GM12878 (cell line): Measurements from ENCODE around the gene EFCAB7. TPM values are rescaled to one million over a fixed set of nuclear protein-coding genes. Genes with fewer than 3 reads are reported as not detected.

ENCODE experiments used
- EP300 ChIP-seq, 2 experiments: fragments of 150-350 bp in 1 of 2; IDR thresholded peaks; 2 replicates each; pipeline ENCODE4 v1.6.1; 2011 to 2012; ENCODE audit warnings: low read depth in 2 of 2, low read length in 2 of 2, borderline replicate concordance in 1 of 2, improper control_type of control experiment in 1 of 2, inconsistent platforms in 1 of 2; ENCODE audit not compliant: control insufficient read depth in 1 of 2
- ETV6 ChIP-seq, 2 experiments: fragments of 450-650 bp in 1 of 2; IDR thresholded peaks in 1 of 2; conservative IDR thresholded peaks in 1 of 2; 2 replicates each; pipeline ENCODE4 v1.6.1; 2014; ENCODE audit warnings: antibody characterized with exemption in 1 of 2, borderline replicate concordance in 1 of 2, low read depth in 1 of 2, mild to moderate bottlenecking in 1 of 2, moderate library complexity in 1 of 2
- FOXM1 ChIP-seq: IDR thresholded peaks from 2 replicates; pipeline ENCODE4 v1.6.1; 2012; ENCODE audit warnings: low read depth, mild to moderate bottlenecking, inconsistent platforms, low read length, moderate library complexity
- GABPA ChIP-seq: IDR thresholded peaks from 2 replicates; pipeline ENCODE4 v1.6.1; 2014; ENCODE audit warnings: antibody characterized with exemption, low read depth, mild to moderate bottlenecking, inconsistent platforms
- IKZF1 ChIP-seq: fragments of 450-650 bp; conservative IDR thresholded peaks from 2 replicates; pipeline ENCODE4 v1.6.1; 2017; ENCODE audit warnings: antibody characterized with exemption, mild to moderate bottlenecking
- JUNB ChIP-seq: IDR thresholded peaks from 2 replicates; pipeline ENCODE4 v1.6.1; 2016; ENCODE audit warnings: antibody characterized with exemption, mild to moderate bottlenecking
- MEF2B ChIP-seq: fragments of 450-650 bp; IDR thresholded peaks from 2 replicates; pipeline ENCODE4 v1.6.1; 2018; ENCODE audit warnings: mild to moderate bottlenecking, moderate library complexity; ENCODE audit not compliant: partially characterized antibody, poor library complexity, severe bottlenecking
- NRF1 ChIP-seq: conservative IDR thresholded peaks from 2 replicates; pipeline ENCODE4 v1.6.1; 2011; ENCODE audit warnings: mild to moderate bottlenecking, low read depth, low read length, improper control_type of control experiment
- SREBF1 ChIP-seq: IDR thresholded peaks from 2 replicates; pipeline ENCODE4 v1.6.1; 2012; ENCODE audit warnings: mild to moderate bottlenecking, low read length
- TCF12 ChIP-seq: IDR thresholded peaks from 2 replicates; pipeline ENCODE4 v1.6.1; 2011; ENCODE audit warnings: low read depth, mild to moderate bottlenecking, low read length
- polyA plus RNA-seq, 11 experiments: library from polyadenylated mRNA; depleted of rRNA in 4 of 11; unstranded in 6 of 11; stranded (reverse) in 5 of 11; fragments of >200 nt; fragmentation: Nextera tagmentation in 4 of 11; fragmentation: Illumina TruSeq in 1 of 11; extraction: Ambion mirVana in 4 of 11; extraction: Trizol in 1 of 11; gene quantifications; 1 replicate in 1 of 11; 2 replicates in 10 of 11; pipeline versions ENCODE4 v1.2.1 to v1.2.3, GENCODE V29; 2011 to 2016; ENCODE audit warnings: inconsistent platforms in 2 of 11, missing spikeins in 2 of 11, low read depth in 1 of 11
- total RNA-seq, 4 experiments: library from RNA; depleted of rRNA in 3 of 4; stranded (reverse); fragments of >200 nt in 3 of 4; fragmentation: Illumina TruSeq in 1 of 4; extraction: Trizol in 1 of 4; gene quantifications; 2 replicates each; pipeline versions ENCODE4 v1.2.1 to v1.2.3, GENCODE V29; 2013 to 2021
- TF ChIP-seq, protein P1 (sequence below): IDR thresholded peaks from 2 replicates; pipeline ENCODE4 v1.6.1; 2012; ENCODE audit warnings: improper control_type of control experiment, low read depth, low read length; ENCODE audit not compliant: insufficient replicate concordance
- TF ChIP-seq, protein P2 (sequence below): fragments of 450-650 bp; IDR thresholded peaks from 2 replicates; pipeline ENCODE4 v1.6.1; 2017; ENCODE audit warnings: antibody characterized with exemption, mild to moderate bottlenecking, moderate library complexity
- TF ChIP-seq, protein P3 (sequence below): fragments of 450-650 bp; IDR thresholded peaks from 2 replicates; pipeline ENCODE4 v1.6.1; 2017; ENCODE audit warnings: mild to moderate bottlenecking, moderate library complexity
- TF ChIP-seq, protein P4 (sequence below): fragments of 450-650 bp; IDR thresholded peaks from 2 replicates; pipeline ENCODE4 v1.6.1; 2016; ENCODE audit warnings: mild to moderate bottlenecking

The EFCAB7 gene
- total and polyA plus RNA-seq, 10 of the 15 experiments (the other 5 are each of a cell fraction or from before 2014, with no cell fraction given) = 4.4 to 9.8 (median 5.7) TPM

DNA sequence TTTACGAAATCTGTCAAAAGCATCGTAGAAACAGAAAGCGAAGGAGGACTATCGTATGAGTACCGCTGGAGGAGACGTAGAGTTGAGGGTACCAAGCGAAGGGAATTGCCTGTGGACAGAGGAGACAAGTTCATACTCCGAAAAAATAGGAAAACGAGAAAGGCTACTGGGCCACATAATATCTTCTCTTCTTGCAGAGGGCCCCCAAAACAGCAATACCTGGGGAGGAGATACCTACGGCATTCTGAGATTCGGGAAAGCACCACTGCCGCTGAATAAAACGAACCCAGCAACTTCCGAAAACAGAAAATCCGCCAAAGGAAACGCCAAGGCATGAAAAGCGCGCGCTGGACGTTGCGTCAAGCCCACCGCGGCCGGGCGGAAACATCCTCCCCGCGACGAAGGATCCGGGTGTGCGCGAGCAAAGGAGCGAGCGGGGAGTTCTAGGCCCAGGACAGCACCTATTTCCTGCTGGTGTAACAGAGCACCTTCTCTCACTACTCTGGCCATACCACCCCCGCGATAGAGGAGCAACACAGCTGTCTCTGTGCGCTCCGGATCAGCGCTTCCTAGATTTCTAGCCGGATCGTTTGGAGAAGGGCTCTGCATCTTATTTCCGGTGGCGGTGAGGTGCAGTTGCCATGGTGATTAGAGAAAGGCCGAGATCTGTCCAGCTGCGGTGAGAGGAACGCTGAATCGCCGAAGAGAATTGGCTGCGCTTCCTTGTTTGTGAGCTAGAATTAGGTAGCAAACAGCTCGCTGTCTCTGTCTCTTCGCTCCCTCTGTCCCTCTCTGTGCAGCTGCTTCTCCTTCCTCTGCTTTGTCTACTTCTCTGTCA, at the start of gene EFCAB7, which contains the start of gene ITGB3BP (continued):
- TF ChIP-seq, protein P1, sequence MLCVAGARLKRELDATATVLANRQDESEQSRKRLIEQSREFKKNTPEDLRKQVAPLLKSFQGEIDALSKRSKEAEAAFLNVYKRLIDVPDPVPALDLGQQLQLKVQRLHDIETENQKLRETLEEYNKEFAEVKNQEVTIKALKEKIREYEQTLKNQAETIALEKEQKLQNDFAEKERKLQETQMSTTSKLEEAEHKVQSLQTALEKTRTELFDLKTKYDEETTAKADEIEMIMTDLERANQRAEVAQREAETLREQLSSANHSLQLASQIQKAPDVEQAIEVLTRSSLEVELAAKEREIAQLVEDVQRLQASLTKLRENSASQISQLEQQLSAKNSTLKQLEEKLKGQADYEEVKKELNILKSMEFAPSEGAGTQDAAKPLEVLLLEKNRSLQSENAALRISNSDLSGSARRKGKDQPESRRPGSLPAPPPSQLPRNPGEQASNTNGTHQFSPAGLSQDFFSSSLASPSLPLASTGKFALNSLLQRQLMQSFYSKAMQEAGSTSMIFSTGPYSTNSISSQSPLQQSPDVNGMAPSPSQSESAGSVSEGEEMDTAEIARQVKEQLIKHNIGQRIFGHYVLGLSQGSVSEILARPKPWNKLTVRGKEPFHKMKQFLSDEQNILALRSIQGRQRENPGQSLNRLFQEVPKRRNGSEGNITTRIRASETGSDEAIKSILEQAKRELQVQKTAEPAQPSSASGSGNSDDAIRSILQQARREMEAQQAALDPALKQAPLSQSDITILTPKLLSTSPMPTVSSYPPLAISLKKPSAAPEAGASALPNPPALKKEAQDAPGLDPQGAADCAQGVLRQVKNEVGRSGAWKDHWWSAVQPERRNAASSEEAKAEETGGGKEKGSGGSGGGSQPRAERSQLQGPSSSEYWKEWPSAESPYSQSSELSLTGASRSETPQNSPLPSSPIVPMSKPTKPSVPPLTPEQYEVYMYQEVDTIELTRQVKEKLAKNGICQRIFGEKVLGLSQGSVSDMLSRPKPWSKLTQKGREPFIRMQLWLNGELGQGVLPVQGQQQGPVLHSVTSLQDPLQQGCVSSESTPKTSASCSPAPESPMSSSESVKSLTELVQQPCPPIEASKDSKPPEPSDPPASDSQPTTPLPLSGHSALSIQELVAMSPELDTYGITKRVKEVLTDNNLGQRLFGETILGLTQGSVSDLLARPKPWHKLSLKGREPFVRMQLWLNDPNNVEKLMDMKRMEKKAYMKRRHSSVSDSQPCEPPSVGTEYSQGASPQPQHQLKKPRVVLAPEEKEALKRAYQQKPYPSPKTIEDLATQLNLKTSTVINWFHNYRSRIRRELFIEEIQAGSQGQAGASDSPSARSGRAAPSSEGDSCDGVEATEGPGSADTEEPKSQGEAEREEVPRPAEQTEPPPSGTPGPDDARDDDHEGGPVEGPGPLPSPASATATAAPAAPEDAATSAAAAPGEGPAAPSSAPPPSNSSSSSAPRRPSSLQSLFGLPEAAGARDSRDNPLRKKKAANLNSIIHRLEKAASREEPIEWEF = no peak
- TF ChIP-seq IKZF1 (peak; percentile 96), EP300 (IDR thresholded peaks at IDR 0.05; ENCODE audit: borderline replicate concordance in 1 of 2, control insufficient read depth in 1 of 2, low read depth in 2 of 2, low read length in 2 of 2) (peak; percentile 28 to 47; a peak in 1 of 4 replicates), MEF2B (peak; percentile 75), TCF12 (peak; percentile 51), FOXM1 (no peak; the same call in 1 of the 2 replicates), JUNB (no peak), GABPA (peak; percentile 97), NRF1 (no peak), ETV6 (conservative IDR thresholded peaks at IDR 0.05 in 1 of 2, IDR thresholded peaks at IDR 0.05 in 1 of 2; ENCODE audit: borderline replicate concordance in 1 of 2, low read depth in 1 of 2) (peak in 1 of 2 experiments; percentile 63; a peak in 1 of 4 replicates), SREBF1 (no peak)
- TF ChIP-seq, protein P2, sequence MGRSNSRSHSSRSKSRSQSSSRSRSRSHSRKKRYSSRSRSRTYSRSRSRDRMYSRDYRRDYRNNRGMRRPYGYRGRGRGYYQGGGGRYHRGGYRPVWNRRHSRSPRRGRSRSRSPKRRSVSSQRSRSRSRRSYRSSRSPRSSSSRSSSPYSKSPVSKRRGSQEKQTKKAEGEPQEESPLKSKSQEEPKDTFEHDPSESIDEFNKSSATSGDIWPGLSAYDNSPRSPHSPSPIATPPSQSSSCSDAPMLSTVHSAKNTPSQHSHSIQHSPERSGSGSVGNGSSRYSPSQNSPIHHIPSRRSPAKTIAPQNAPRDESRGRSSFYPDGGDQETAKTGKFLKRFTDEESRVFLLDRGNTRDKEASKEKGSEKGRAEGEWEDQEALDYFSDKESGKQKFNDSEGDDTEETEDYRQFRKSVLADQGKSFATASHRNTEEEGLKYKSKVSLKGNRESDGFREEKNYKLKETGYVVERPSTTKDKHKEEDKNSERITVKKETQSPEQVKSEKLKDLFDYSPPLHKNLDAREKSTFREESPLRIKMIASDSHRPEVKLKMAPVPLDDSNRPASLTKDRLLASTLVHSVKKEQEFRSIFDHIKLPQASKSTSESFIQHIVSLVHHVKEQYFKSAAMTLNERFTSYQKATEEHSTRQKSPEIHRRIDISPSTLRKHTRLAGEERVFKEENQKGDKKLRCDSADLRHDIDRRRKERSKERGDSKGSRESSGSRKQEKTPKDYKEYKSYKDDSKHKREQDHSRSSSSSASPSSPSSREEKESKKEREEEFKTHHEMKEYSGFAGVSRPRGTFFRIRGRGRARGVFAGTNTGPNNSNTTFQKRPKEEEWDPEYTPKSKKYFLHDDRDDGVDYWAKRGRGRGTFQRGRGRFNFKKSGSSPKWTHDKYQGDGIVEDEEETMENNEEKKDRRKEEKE = no peak
- TF ChIP-seq, protein P3, sequence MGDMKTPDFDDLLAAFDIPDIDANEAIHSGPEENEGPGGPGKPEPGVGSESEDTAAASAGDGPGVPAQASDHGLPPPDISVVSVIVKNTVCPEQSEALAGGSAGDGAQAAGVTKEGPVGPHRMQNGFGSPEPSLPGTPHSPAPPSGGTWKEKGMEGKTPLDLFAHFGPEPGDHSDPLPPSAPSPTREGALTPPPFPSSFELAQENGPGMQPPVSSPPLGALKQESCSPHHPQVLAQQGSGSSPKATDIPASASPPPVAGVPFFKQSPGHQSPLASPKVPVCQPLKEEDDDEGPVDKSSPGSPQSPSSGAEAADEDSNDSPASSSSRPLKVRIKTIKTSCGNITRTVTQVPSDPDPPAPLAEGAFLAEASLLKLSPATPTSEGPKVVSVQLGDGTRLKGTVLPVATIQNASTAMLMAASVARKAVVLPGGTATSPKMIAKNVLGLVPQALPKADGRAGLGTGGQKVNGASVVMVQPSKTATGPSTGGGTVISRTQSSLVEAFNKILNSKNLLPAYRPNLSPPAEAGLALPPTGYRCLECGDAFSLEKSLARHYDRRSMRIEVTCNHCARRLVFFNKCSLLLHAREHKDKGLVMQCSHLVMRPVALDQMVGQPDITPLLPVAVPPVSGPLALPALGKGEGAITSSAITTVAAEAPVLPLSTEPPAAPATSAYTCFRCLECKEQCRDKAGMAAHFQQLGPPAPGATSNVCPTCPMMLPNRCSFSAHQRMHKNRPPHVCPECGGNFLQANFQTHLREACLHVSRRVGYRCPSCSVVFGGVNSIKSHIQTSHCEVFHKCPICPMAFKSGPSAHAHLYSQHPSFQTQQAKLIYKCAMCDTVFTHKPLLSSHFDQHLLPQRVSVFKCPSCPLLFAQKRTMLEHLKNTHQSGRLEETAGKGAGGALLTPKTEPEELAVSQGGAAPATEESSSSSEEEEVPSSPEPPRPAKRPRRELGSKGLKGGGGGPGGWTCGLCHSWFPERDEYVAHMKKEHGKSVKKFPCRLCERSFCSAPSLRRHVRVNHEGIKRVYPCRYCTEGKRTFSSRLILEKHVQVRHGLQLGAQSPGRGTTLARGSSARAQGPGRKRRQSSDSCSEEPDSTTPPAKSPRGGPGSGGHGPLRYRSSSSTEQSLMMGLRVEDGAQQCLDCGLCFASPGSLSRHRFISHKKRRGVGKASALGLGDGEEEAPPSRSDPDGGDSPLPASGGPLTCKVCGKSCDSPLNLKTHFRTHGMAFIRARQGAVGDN = peak; percentile 49; the same call in 1 of the 2 replicates
- TF ChIP-seq, protein P4, sequence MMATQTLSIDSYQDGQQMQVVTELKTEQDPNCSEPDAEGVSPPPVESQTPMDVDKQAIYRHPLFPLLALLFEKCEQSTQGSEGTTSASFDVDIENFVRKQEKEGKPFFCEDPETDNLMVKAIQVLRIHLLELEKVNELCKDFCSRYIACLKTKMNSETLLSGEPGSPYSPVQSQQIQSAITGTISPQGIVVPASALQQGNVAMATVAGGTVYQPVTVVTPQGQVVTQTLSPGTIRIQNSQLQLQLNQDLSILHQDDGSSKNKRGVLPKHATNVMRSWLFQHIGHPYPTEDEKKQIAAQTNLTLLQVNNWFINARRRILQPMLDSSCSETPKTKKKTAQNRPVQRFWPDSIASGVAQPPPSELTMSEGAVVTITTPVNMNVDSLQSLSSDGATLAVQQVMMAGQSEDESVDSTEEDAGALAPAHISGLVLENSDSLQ = peak; percentile 81
